Mucosa of stomach (tissue), 1 donor: ENCODE measurements around the gene ABHD17C.
A peak's percentile ranks its signal among the peaks of the same experiment; 100 is the strongest.

ENCODE experiments used
- H3K27me3 ChIP-seq: one replicate; pipeline ENCODE4 v1.7.0; 2013; ENCODE audit warnings: mild to moderate bottlenecking, low read length; ENCODE audit not compliant: control insufficient read depth, insufficient read depth
- H3K36me3 ChIP-seq: one replicate; pipeline ENCODE4 v1.7.0; 2013; ENCODE audit warnings: low read length; ENCODE audit not compliant: control insufficient read depth, insufficient read depth
- H3K4me1 ChIP-seq: one replicate; pipeline ENCODE4 v1.7.0; 2013; ENCODE audit warnings: mild to moderate bottlenecking, low read length; ENCODE audit not compliant: control insufficient read depth, insufficient read depth
- H3K4me3 ChIP-seq: one replicate; pipeline ENCODE4 v1.7.0; 2013; ENCODE audit warnings: low read length
- H3K9ac ChIP-seq: one replicate; pipeline ENCODE4 v1.7.0; 2013; ENCODE audit warnings: mild to moderate bottlenecking, low read length, moderate library complexity
- H3K9me3 ChIP-seq: one replicate; pipeline ENCODE4 v1.7.0; 2013; ENCODE audit warnings: mild to moderate bottlenecking, low read length, moderate library complexity; ENCODE audit not compliant: control insufficient read depth
- donor health status: Pancreatic carcinoma.

ABHD17C gene

GRCh38 chr15:80693682-80694610 lies 1.2 kb upstream of the ABHD17C start:
- Histone ChIP-seq H3K9me3 (no peaks in the 10 kb centered on the region), H3K27me3 (no peaks in the 10 kb centered on the region), H3K9ac (peak overlapping the region; percentile 81), H3K4me1 (peaks cover 10% of the 10 kb centered on the region), H3K4me3 (peak overlapping the region; percentile 17), H3K36me3 (no peaks in the 10 kb centered on the region)

- peak overlapping the region; percentile 17 for H3K4me3 ChIP-seq
- H3K4me1 ChIP-seq, result peaks cover 15% of the 10 kb centered on the region
- no peaks in the 10 kb centered on the region for H3K36me3 ChIP-seq
- H3K9me3 ChIP-seq, result no peaks in the 10 kb centered on the region
- no peaks in the 10 kb centered on the region for H3K27me3 ChIP-seq
- H3K9ac ChIP-seq, result peak overlapping the region; percentile 81
Observed at GRCh38 chr15:80694611-80695098, 455 bp upstream of the ABHD17C start.

- peak overlapping the region; percentile 76 for H3K9ac ChIP-seq
- peak overlapping the region; percentile 44 for H3K4me3 ChIP-seq
- H3K9me3 ChIP-seq, result no peaks in the 10 kb centered on the region
- H3K27me3 ChIP-seq, result no peaks in the 10 kb centered on the region
- peaks cover 28% of the 10 kb centered on the region for H3K4me1 ChIP-seq
- H3K36me3 ChIP-seq, result no peaks in the 10 kb centered on the region
Observed at GRCh38 chr15:80695911-80696661, 976 bp downstream of the ABHD17C start.

GRCh38 chr15:80697075-80697685 lies 2.1 kb downstream of the ABHD17C start:
- peaks cover 36% of the 10 kb centered on the region for H3K4me1 ChIP-seq
- H3K9me3 ChIP-seq, result no peaks in the 10 kb centered on the region
- no peaks in the 10 kb centered on the region for H3K27me3 ChIP-seq
- H3K36me3 ChIP-seq, result no peaks in the 10 kb centered on the region
- H3K9ac ChIP-seq, result peak overlapping the region; percentile 76
- H3K4me3 ChIP-seq, result peak overlapping the region; percentile 44

GRCh38 chr15:80698676-80699075 lies 3.6 kb downstream of the ABHD17C start:
- peaks cover 47% of the 10 kb centered on the region for H3K4me1 ChIP-seq
- H3K4me3 ChIP-seq, result no peak overlapping the region
- H3K36me3 ChIP-seq, result no peaks in the 10 kb centered on the region
- H3K27me3 ChIP-seq, result no peaks in the 10 kb centered on the region
- no peaks in the 10 kb centered on the region for H3K9me3 ChIP-seq
- no peak overlapping the region for H3K9ac ChIP-seq

GRCh38 chr15:80699981-80700380 lies 4.9 kb downstream of the ABHD17C start:
- Histone ChIP-seq H3K9me3 (no peaks in the 10 kb centered on the region), H3K36me3 (no peaks in the 10 kb centered on the region), H3K27me3 (no peaks in the 10 kb centered on the region), H3K9ac (no peak overlapping the region), H3K4me3 (no peak overlapping the region), H3K4me1 (peaks cover 53% of the 10 kb centered on the region)

- peaks cover 67% of the 10 kb centered on the region for H3K4me1 ChIP-seq
- peak overlapping the region; percentile 20 for H3K9ac ChIP-seq
- H3K27me3 ChIP-seq, result no peaks in the 10 kb centered on the region
- H3K9me3 ChIP-seq, result no peaks in the 10 kb centered on the region
- H3K36me3 ChIP-seq, result no peaks in the 10 kb centered on the region
- no peak overlapping the region for H3K4me3 ChIP-seq
Observed at GRCh38 chr15:80701676-80702311, 6.7 kb downstream of the ABHD17C start.

- H3K4me1 ChIP-seq, result peaks cover 77% of the 10 kb centered on the region
- no peaks in the 10 kb centered on the region for H3K36me3 ChIP-seq
- H3K27me3 ChIP-seq, result no peaks in the 10 kb centered on the region
- H3K9me3 ChIP-seq, result no peaks in the 10 kb centered on the region
- H3K4me3 ChIP-seq, result no peak overlapping the region
- no peak overlapping the region for H3K9ac ChIP-seq
Observed at GRCh38 chr15:80703081-80703480, 8.0 kb downstream of the ABHD17C start.

GRCh38 chr15:80703965-80704364 lies 8.9 kb downstream of the ABHD17C start:
- H3K4me1 ChIP-seq, result peaks cover 77% of the 10 kb centered on the region
- no peaks in the 10 kb centered on the region for H3K36me3 ChIP-seq
- no peaks in the 10 kb centered on the region for H3K27me3 ChIP-seq
- H3K4me3 ChIP-seq, result no peak overlapping the region
- H3K9me3 ChIP-seq, result no peaks in the 10 kb centered on the region
- H3K9ac ChIP-seq, result no peak overlapping the region

GRCh38 chr15:80706161-80706560 lies 11.1 kb downstream of the ABHD17C start:
- Histone ChIP-seq H3K4me3 (no peak overlapping the region), H3K4me1 (peaks cover 78% of the 10 kb centered on the region), H3K27me3 (no peaks in the 10 kb centered on the region), H3K9ac (no peak overlapping the region), H3K9me3 (no peaks in the 10 kb centered on the region), H3K36me3 (no peaks in the 10 kb centered on the region)

GRCh38 chr15:80709542-80709941 lies 14.4 kb downstream of the ABHD17C start:
- H3K4me1 ChIP-seq, result peaks cover 69% of the 10 kb centered on the region
- no peaks in the 10 kb centered on the region for H3K27me3 ChIP-seq
- no peak overlapping the region for H3K9ac ChIP-seq
- no peak overlapping the region for H3K4me3 ChIP-seq
- H3K36me3 ChIP-seq, result no peaks in the 10 kb centered on the region
- no peaks in the 10 kb centered on the region for H3K9me3 ChIP-seq
